Karpas-422 (cell line): ENCODE measurements around the gene LIN28A. TPM values are rescaled to one million over a fixed set of nuclear protein-coding genes. Genes with fewer than 3 reads are reported as not detected.

Experiments
- DNase-seq: peaks from one replicate; pipeline ENCODE4 v3.0.0-alpha.2; 2015
- H2AFZ ChIP-seq: fragments of 200-600 bp; sonication (generic); 2 replicates; pipeline ENCODE4 v1.6.1; 2014; ENCODE audit warnings: antibody characterized with exemption, low read length, mixed read lengths
- H3K27ac ChIP-seq: fragments of 200-600 bp; sonication (generic); 2 replicates; pipeline ENCODE4 v1.5.1; 2014; ENCODE audit warnings: mild to moderate bottlenecking, low read length, moderate library complexity
- H3K27me3 ChIP-seq: fragments of 200-600 bp; sonication (generic); 2 replicates; pipeline ENCODE4 v1.6.1; 2014; ENCODE audit warnings: low read length, mixed read lengths
- H3K36me3 ChIP-seq: fragments of 200-600 bp; sonication (generic); 2 replicates; pipeline ENCODE4 v1.6.1; 2014; ENCODE audit warnings: low read length, mixed read lengths; ENCODE audit not compliant: insufficient read depth
- H3K4me1 ChIP-seq: fragments of 200-600 bp; sonication (generic); 2 replicates; pipeline ENCODE4 v1.6.1; 2014; ENCODE audit warnings: mild to moderate bottlenecking, low read length, mixed read lengths
- H3K4me2 ChIP-seq: fragments of 200-600 bp; sonication (generic); 2 replicates; pipeline ENCODE4 v1.6.1; 2014; ENCODE audit warnings: low read length, low read depth, mild to moderate bottlenecking; ENCODE audit not compliant: poor library complexity, severe bottlenecking
- H3K4me3 ChIP-seq: fragments of 200-600 bp; sonication (generic); 2 replicates; pipeline ENCODE4 v1.5.1; 2014; ENCODE audit warnings: mild to moderate bottlenecking, antibody characterized with exemption, low read length, mixed read lengths
- H3K79me2 ChIP-seq: fragments of 200-600 bp; sonication (generic); 2 replicates; pipeline ENCODE4 v1.6.1; 2014; ENCODE audit warnings: mild to moderate bottlenecking, low read length, mixed read lengths
- H3K9ac ChIP-seq: fragments of 200-600 bp; sonication (generic); 2 replicates; pipeline ENCODE4 v1.6.0; 2014; ENCODE audit warnings: low read length
- H3K9me2 ChIP-seq: fragments of 200-600 bp; sonication (generic), shearing (Covaris generic); replicated peaks from 2 replicates; pipeline ENCODE4 v1.6.0; 2014; ENCODE audit warnings: mild to moderate bottlenecking, low read length, moderate library complexity; ENCODE audit not compliant: insufficient read depth
- H3K9me3 ChIP-seq: fragments of 300-700, 200-600 bp; sonication (generic); 2 replicates; pipeline ENCODE4 v1.6.1; 2014; ENCODE audit warnings: low read length, mixed read lengths
- H4K20me1 ChIP-seq: fragments of 200-600 bp; sonication (generic); 2 replicates; pipeline ENCODE4 v1.6.1; 2014; ENCODE audit warnings: mild to moderate bottlenecking, antibody characterized with exemption, low read length, low read depth; ENCODE audit not compliant: insufficient read depth
- total RNA-seq: library from RNA; depleted of rRNA; stranded (reverse); fragments of >200 nt; shearing (Covaris generic); gene quantifications from 2 replicates; pipeline ENCODE4 v1.2.3, GENCODE V29; 2014; ENCODE audit warnings: low replicate concordance

LIN28A gene
- total RNA-seq, 1 experiment from 2014 or later, result 0.04 TPM

DNA sequence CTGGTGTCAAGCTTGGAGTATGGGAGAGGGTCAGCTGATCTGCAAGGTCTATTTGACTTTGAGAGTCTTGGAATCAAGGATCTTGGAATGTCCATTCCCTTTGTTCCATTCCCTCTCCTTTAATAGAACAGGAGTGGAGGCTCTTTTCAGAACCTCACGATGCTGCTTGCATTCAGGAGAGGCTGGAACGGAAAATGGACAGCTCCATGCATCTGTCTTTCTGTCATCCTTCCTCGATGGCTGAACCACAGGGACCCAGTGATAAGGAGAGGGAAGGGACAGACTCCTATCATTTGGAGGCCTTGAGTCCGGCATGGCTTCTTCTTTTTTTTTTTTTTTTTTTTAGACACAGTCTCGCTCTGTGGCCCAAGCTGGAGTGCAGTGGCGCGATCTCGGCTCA, 14.9 kb upstream of the LIN28A start:
- Histone ChIP-seq H3K79me2 (no peaks in the 10 kb centered on the region), H3K27me3 (no peaks in the 10 kb centered on the region), H4K20me1 (no peaks in the 10 kb centered on the region), H3K4me3 (no peak overlapping the region), H3K9me3 (no peaks in the 10 kb centered on the region), H3K9me2 (no peaks in the 10 kb centered on the region), H3K4me1 (no peaks in the 10 kb centered on the region), H3K9ac (no peak overlapping the region), H3K36me3 (no peaks in the 10 kb centered on the region), H2AFZ (no peak overlapping the region), H3K4me2 (no peak overlapping the region), H3K27ac (no peak overlapping the region)
- DNase-seq, result no peak

DNA sequence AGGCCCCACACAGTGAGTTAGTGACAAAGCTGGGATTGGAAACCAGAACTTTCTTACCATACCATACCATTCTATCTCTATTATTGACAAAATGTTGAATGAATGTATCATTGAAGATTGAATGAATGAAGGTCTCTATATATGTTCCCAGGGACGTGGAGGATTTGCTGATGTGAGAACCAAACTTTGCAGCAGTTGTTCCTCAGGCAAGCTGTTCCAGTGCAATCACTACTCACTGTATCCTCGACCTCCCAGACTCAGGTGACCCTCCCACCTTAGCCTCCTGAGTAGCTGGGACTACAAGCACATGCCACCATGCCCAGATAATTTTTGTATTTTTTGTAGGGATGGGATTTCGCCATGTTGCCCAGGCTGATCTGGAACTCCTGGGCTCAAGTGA, 11.6 kb upstream of the LIN28A start:
- Histone ChIP-seq H4K20me1 (no peaks in the 10 kb centered on the region), H3K9ac (no peak overlapping the region), H3K27ac (no peak overlapping the region), H3K9me3 (no peaks in the 10 kb centered on the region), H3K27me3 (no peaks in the 10 kb centered on the region), H3K4me1 (no peaks in the 10 kb centered on the region), H3K4me2 (no peak overlapping the region), H3K4me3 (no peak overlapping the region), H3K79me2 (no peaks in the 10 kb centered on the region), H3K9me2 (no peaks in the 10 kb centered on the region), H2AFZ (no peak overlapping the region), H3K36me3 (no peaks in the 10 kb centered on the region)
- DNase-seq, result no peak

DNA sequence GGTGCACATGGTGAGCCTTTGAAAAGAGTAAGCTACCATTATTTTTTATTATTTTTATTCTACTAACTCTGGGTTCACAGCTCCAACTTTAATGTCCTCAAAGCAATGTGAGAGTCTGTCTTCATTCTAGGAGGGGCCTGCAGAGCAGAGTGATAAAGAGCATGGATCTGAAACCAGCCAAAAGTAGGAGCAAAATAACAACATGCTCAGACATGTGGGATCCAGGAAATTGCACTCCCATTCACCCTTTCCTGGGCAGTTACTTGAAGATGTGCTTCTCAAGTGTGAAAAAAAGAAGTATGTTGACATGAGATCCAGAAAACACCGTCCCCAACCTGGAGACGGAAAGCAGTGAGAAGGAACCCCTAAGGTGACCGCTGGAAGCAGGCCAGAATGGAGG, 8.7 kb upstream of the LIN28A start:
- no peak for DNase-seq
- H3K9ac ChIP-seq, result no peak overlapping the region
- H3K4me3 ChIP-seq, result no peak overlapping the region
- no peaks in the 10 kb centered on the region for H4K20me1 ChIP-seq
- H3K27me3 ChIP-seq, result no peaks in the 10 kb centered on the region
- H3K4me2 ChIP-seq, result no peak overlapping the region
- no peak overlapping the region for H3K27ac ChIP-seq
- no peaks in the 10 kb centered on the region for H3K4me1 ChIP-seq
- H2AFZ ChIP-seq, result no peak overlapping the region
- no peaks in the 10 kb centered on the region for H3K79me2 ChIP-seq
- no peaks in the 10 kb centered on the region for H3K9me3 ChIP-seq
- H3K9me2 ChIP-seq, result no peaks in the 10 kb centered on the region
- H3K36me3 ChIP-seq, result no peaks in the 10 kb centered on the region

DNA sequence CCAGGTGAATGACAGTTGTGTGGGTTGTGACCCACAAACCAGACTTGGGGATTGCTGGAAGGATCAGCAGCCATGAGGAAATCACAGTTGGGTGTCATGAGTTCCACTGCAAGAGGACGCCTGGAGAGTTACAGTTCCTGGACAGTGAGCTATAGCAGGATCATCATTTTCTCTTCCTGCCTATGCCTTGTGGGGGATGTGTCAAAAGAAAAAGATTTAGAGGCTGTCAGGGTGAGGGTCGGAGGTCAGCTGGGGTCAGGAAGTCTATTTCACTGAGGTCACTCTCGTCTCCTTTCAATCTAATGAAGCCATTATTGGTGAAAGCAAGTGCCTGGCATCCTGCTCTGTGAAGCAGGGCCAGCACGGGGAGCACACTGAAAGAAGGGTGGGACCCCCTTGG, 7.0 kb upstream of the LIN28A start:
- Histone ChIP-seq H4K20me1 (no peaks in the 10 kb centered on the region), H3K9me3 (no peaks in the 10 kb centered on the region), H3K27me3 (no peaks in the 10 kb centered on the region), H3K4me3 (no peak overlapping the region), H3K9me2 (no peaks in the 10 kb centered on the region), H3K4me2 (no peak overlapping the region), H3K4me1 (no peaks in the 10 kb centered on the region), H3K27ac (no peak overlapping the region), H3K36me3 (no peaks in the 10 kb centered on the region), H3K79me2 (no peaks in the 10 kb centered on the region), H3K9ac (no peak overlapping the region), H2AFZ (no peak overlapping the region)
- DNase-seq, result no peak

DNA sequence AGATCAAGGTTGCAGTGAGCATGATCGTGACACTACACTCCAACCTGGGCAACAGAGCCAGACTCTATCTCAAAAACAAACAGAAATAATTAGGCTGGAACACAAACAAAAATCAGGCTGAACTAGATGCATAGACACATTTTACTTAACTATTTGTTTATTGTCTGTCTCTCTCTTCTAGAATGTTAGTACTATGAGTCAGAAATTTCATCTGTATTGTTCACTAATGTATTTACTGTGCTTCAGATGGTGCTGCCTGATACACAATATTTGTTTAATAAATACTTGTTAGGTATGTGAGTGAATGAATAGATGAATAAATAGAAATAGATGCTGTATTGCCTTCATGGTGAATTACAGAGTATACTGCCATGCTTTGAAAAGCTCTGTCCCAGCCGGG, 6.0 kb upstream of the LIN28A start:
- no peak overlapping the region for H2AFZ ChIP-seq
- no peaks in the 10 kb centered on the region for H3K4me1 ChIP-seq
- no peaks in the 10 kb centered on the region for H3K9me3 ChIP-seq
- DNase-seq, result no peak
- H3K4me3 ChIP-seq, result no peak overlapping the region
- no peaks in the 10 kb centered on the region for H3K9me2 ChIP-seq
- H4K20me1 ChIP-seq, result no peaks in the 10 kb centered on the region
- no peak overlapping the region for H3K4me2 ChIP-seq
- no peaks in the 10 kb centered on the region for H3K36me3 ChIP-seq
- H3K9ac ChIP-seq, result no peak overlapping the region
- no peaks in the 10 kb centered on the region for H3K27me3 ChIP-seq
- H3K79me2 ChIP-seq, result no peaks in the 10 kb centered on the region
- H3K27ac ChIP-seq, result no peak overlapping the region

DNA sequence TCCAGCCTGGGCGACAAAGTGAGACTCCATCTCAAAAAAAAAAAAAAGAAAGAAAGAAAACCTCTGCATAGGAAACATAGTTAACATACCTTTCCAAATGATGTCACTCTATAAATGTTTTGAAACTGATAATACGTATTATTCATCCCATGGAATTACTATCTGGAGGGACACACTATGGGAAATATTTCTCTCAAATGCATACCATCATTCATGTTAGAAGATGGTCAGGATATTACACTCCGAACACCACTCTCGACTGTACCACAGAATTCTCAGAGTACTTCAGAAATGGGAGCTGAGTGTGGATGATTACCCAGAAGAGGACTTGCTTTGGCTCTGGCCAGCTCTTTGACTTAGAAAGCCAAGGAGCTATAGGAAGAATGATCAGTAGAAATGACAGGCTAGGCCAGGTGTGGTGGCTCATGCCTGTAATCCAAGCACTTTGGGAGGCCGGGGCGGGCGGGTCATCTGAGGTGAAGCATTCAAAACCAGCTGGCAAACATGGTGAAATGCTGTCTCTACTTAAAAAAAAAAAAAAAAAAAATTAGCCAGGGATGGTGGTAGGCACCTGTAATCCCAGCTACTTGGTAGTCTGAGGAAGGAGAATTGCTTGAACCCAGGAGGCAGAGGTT, 5.2 kb upstream of the LIN28A start:
- Histone ChIP-seq H2AFZ (no peak overlapping the region), H3K4me1 (no peaks in the 10 kb centered on the region), H3K36me3 (no peaks in the 10 kb centered on the region), H3K9ac (no peak overlapping the region), H3K27ac (no peak overlapping the region), H3K9me3 (no peaks in the 10 kb centered on the region), H4K20me1 (no peaks in the 10 kb centered on the region), H3K4me3 (no peak overlapping the region), H3K79me2 (no peaks in the 10 kb centered on the region), H3K9me2 (no peaks in the 10 kb centered on the region), H3K4me2 (no peak overlapping the region), H3K27me3 (no peaks in the 10 kb centered on the region)
- DNase-seq, result no peak

DNA sequence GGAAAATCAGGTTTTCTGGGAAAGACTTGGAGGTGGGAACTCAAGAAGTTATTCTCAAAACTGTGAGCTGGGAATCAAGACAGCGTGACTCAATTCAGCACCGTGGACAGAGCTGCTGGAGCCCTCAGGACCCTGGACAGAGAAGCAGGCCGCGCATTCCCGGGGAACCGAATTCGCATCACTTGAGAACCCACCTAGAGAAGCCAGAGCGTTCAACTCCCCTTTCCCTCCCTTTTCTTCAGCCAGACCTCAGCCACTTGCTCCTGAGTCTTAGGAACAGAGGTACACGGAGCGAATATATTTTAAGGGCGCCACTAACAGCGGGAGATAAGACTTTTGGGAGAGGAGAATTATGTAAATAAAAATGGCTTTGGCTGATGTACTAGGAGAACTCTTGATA, 2.0 kb upstream of the LIN28A start:
- peak; percentile 74 for DNase-seq
- Histone ChIP-seq H3K4me2 (no peak overlapping the region), H3K9ac (no peak overlapping the region), H3K4me1 (no peaks in the 10 kb centered on the region), H3K79me2 (no peaks in the 10 kb centered on the region), H3K27ac (no peak overlapping the region), H3K9me3 (no peaks in the 10 kb centered on the region), H3K9me2 (no peaks in the 10 kb centered on the region), H3K27me3 (no peaks in the 10 kb centered on the region), H2AFZ (no peak overlapping the region), H3K4me3 (no peak overlapping the region), H3K36me3 (no peaks in the 10 kb centered on the region), H4K20me1 (no peaks in the 10 kb centered on the region)

DNA sequence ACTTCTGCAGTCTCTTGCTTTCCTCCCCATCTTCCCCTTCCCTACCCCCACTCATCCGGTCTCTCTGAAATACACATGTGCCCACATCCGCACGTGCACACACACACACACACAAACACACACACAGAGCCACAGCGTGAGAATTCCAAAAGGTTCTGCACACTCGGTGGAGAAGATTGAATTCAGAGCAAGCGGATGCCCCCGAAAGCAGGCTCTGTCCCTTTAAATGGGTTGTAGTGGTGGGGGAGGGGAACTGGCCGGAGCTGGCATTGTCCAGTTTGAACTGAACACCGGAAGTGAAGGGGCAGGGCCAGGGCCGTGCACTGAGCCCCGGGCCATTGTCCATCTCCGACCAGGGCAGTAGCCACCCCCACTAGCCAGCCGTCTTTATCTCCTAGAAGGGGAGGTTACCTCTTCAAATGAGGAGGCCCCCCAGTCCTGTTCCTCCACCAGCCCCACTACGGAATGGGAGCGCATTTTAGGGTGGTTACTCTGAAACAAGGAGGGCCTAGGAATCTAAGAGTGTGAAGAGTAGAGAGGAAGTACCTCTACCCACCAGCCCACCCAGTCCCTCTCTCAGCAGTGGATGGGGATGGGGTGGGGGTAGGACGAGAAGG, 1.3 kb upstream of the LIN28A start:
- Histone ChIP-seq H3K9me3 (no peaks in the 10 kb centered on the region), H3K9ac (no peak overlapping the region), H3K9me2 (no peaks in the 10 kb centered on the region), H3K36me3 (no peaks in the 10 kb centered on the region), H3K4me3 (no peak overlapping the region), H3K4me2 (no peak overlapping the region), H3K27me3 (no peaks in the 10 kb centered on the region), H3K4me1 (no peaks in the 10 kb centered on the region), H3K27ac (no peak overlapping the region), H2AFZ (no peak overlapping the region), H3K79me2 (no peaks in the 10 kb centered on the region), H4K20me1 (no peaks in the 10 kb centered on the region)
- no peak for DNase-seq
